ENCODE measurements around the gene RABGAP1L. TPM values are rescaled to one million over a fixed set of nuclear protein-coding genes. Genes with fewer than 3 reads are reported as not detected.

RABGAP1L gene
- total RNA-seq, 1 donor from 2014 or later: 80.6 TPM

GRCh38 chr1:174376030-174376429, 216.7 kb downstream of the RABGAP1L start:
- no peaks in the 10 kb centered on the region for H3K9me3 ChIP-seq
- H3K27me3 ChIP-seq: no peaks in the 10 kb centered on the region
- no peak for ATAC-seq
- H3K36me3 ChIP-seq: no peaks in the 10 kb centered on the region
- no peak overlapping the region for H3K4me3 ChIP-seq
- TF ChIP-seq CTCF (IDR thresholded peaks at IDR 0.05): no peak
- intact Hi-C loops (cut with DNase I): no loop called here
- H3K4me1 ChIP-seq: no peaks in the 10 kb centered on the region
- H3K27ac ChIP-seq: no peak overlapping the region
- no peak for DNase-seq

GRCh38 chr1:174391716-174392115, 232.4 kb downstream of the RABGAP1L start:
- ATAC-seq (no peak), DNase-seq (no peak)
- no peak overlapping the region for H3K27ac ChIP-seq
- TF ChIP-seq CTCF (IDR thresholded peaks at IDR 0.05): no peak
- no peaks in the 10 kb centered on the region for H3K36me3 ChIP-seq
- no peak overlapping the region for H3K4me3 ChIP-seq
- H3K9me3 ChIP-seq: no peaks in the 10 kb centered on the region
- intact Hi-C loops (cut with DNase I): no loop called here
- H3K27me3 ChIP-seq: no peaks in the 10 kb centered on the region
- no peaks in the 10 kb centered on the region for H3K4me1 ChIP-seq

- no peaks in the 10 kb centered on the region for H3K9me3 ChIP-seq
- no peak overlapping the region for H3K27ac ChIP-seq
- H3K36me3 ChIP-seq: no peaks in the 10 kb centered on the region
- no peak for TF ChIP-seq CTCF (IDR thresholded peaks at IDR 0.05)
- no peaks in the 10 kb centered on the region for H3K4me1 ChIP-seq
- intact Hi-C loops (cut with DNase I): no loop called here
- no peak for ATAC-seq
- DNase-seq: no peak
- no peaks in the 10 kb centered on the region for H3K27me3 ChIP-seq
- no peak overlapping the region for H3K4me3 ChIP-seq
Observed at GRCh38 chr1:174393885-174394284, 234.6 kb downstream of the RABGAP1L start.

- H3K36me3 ChIP-seq: no peaks in the 10 kb centered on the region
- H3K4me1 ChIP-seq: no peaks in the 10 kb centered on the region
- H3K4me3 ChIP-seq: no peak overlapping the region
- intact Hi-C loops (cut with DNase I): no loop called here
- H3K27me3 ChIP-seq: no peaks in the 10 kb centered on the region
- H3K9me3 ChIP-seq: no peaks in the 10 kb centered on the region
- H3K27ac ChIP-seq: no peak overlapping the region
- DNase-seq (no peak), ATAC-seq (no peak)
- no peak for TF ChIP-seq CTCF (IDR thresholded peaks at IDR 0.05)
Observed at GRCh38 chr1:174397261-174397660, 237.9 kb downstream of the RABGAP1L start.

- no peak overlapping the region for H3K27ac ChIP-seq
- DNase-seq: no peak
- H3K4me1 ChIP-seq: no peaks in the 10 kb centered on the region
- H3K9me3 ChIP-seq: no peaks in the 10 kb centered on the region
- ATAC-seq: no peak
- H3K27me3 ChIP-seq: no peaks in the 10 kb centered on the region
- no peaks in the 10 kb centered on the region for H3K36me3 ChIP-seq
- H3K4me3 ChIP-seq: no peak overlapping the region
- intact Hi-C loops (cut with DNase I): no loop called here
- no peak for TF ChIP-seq CTCF (IDR thresholded peaks at IDR 0.05)
Observed at GRCh38 chr1:174398246-174398645, 238.9 kb downstream of the RABGAP1L start.

GRCh38 chr1:174399211-174399610, 239.9 kb downstream of the RABGAP1L start:
- intact Hi-C loops (cut with DNase I): no loop called here
- ATAC-seq: no peak
- no peak for TF ChIP-seq CTCF (IDR thresholded peaks at IDR 0.05)
- Histone ChIP-seq H3K27me3 (no peaks in the 10 kb centered on the region), H3K4me3 (no peak overlapping the region), H3K9me3 (no peaks in the 10 kb centered on the region), H3K27ac (no peak overlapping the region), H3K4me1 (no peaks in the 10 kb centered on the region), H3K36me3 (no peaks in the 10 kb centered on the region)
- DNase-seq: no peak
